BE2C (cell line): Measurements from ENCODE around the gene TAF4.

Source experiments
- DNase-seq: peaks from one replicate; pipeline ENCODE4 v3.0.0-alpha.2; 2020
- H3K27me3 ChIP-seq: fragments of 250-450 bp; sonication (Bioruptor Pico); 2 replicates; pipeline ENCODE4 v1.5.1; 2020; ENCODE audit warnings: mild to moderate bottlenecking
- H3K36me3 ChIP-seq: fragments of 250-450 bp; sonication (Bioruptor Pico); 2 replicates; pipeline ENCODE4 v1.5.1; 2020; ENCODE audit warnings: mild to moderate bottlenecking
- H3K4me1 ChIP-seq: fragments of 250-450 bp; sonication (Bioruptor Pico); 2 replicates; pipeline ENCODE4 v1.5.1; 2020
- H3K4me3 ChIP-seq: 2 replicates; pipeline ENCODE4 v1.5.1; 2011; ENCODE audit warnings: low read depth, low read length
- H3K9me3 ChIP-seq: fragments of 250-450 bp; sonication (Bioruptor Pico); 2 replicates; pipeline ENCODE4 v1.5.1; 2020
- CTCF ChIP-seq: IDR thresholded peaks from 2 replicates; pipeline ENCODE4 v1.5.1; 2012; ENCODE audit warnings: mild to moderate bottlenecking, low read depth, low read length

Gene TAF4

GRCh38 chr20:62019144-62019805, 46.4 kb downstream of the TAF4 start:
- Histone ChIP-seq H3K27me3 (no peaks in the 10 kb centered on the region), H3K36me3 (peaks cover 1% of the 10 kb centered on the region; the same call in 1 of the 2 replicates), H3K4me1 (peaks cover 16% of the 10 kb centered on the region), H3K4me3 (no peak overlapping the region), H3K9me3 (no peaks in the 10 kb centered on the region)
- DNase-seq: no peak
- TF ChIP-seq CTCF: no peak

GRCh38 chr20:62018437-62019143, 47.1 kb downstream of the TAF4 start:
- H3K9me3 ChIP-seq: no peaks in the 10 kb centered on the region
- no peak overlapping the region for H3K4me3 ChIP-seq
- DNase-seq: no peak
- TF ChIP-seq CTCF: no peak
- peaks cover 4% of the 10 kb centered on the region; the same call in 1 of the 2 replicates for H3K36me3 ChIP-seq
- no peaks in the 10 kb centered on the region for H3K27me3 ChIP-seq
- H3K4me1 ChIP-seq: peaks cover 16% of the 10 kb centered on the region

- no peak for TF ChIP-seq CTCF
- no peak for DNase-seq
- Histone ChIP-seq H3K9me3 (no peaks in the 10 kb centered on the region), H3K4me1 (peaks cover 3% of the 10 kb centered on the region; the same call in 1 of the 2 replicates), H3K27me3 (no peaks in the 10 kb centered on the region), H3K4me3 (no peak overlapping the region), H3K36me3 (peaks cover 19% of the 10 kb centered on the region)
Measured at GRCh38 chr20:62015540-62016288, 50.0 kb downstream of the TAF4 start.

GRCh38 chr20:62014889-62015537, 50.7 kb downstream of the TAF4 start:
- Histone ChIP-seq H3K4me3 (no peak overlapping the region), H3K27me3 (no peaks in the 10 kb centered on the region), H3K4me1 (no peaks in the 10 kb centered on the region), H3K9me3 (no peaks in the 10 kb centered on the region), H3K36me3 (peaks cover 25% of the 10 kb centered on the region)
- no peak for DNase-seq
- TF ChIP-seq CTCF: no peak

GRCh38 chr20:62014488-62014775, 51.2 kb downstream of the TAF4 start:
- Histone ChIP-seq H3K27me3 (no peaks in the 10 kb centered on the region), H3K36me3 (peaks cover 30% of the 10 kb centered on the region), H3K9me3 (no peaks in the 10 kb centered on the region), H3K4me1 (no peaks in the 10 kb centered on the region), H3K4me3 (no peak overlapping the region)
- no peak for DNase-seq
- TF ChIP-seq CTCF: no peak
